Right renal pelvis (tissue), 4 donors: ENCODE measurements around the gene DTWD2. TPM values are rescaled to one million over a fixed set of nuclear protein-coding genes. Genes with fewer than 3 reads are reported as not detected.
A peak's percentile ranks its signal among the peaks of the same experiment; 100 is the strongest.
"Not testable (repeated sequence)": the region's sequence is repeated elsewhere in the genome, so short reads cannot be mapped to it uniquely, and the experiment has no call there.

Source experiments
- DNase-seq, 4 donors: peaks; one replicate each; pipeline ENCODE4 v3.0.0-alpha.2; 2013; ENCODE audit warnings: low read depth in 4 of 4, low spot score in 3 of 4, missing footprints in 1 of 4
- polyA plus RNA-seq, 4 donors: library from polyadenylated mRNA; unstranded; fragments of 120-200 nt; gene quantifications; one replicate each; pipeline ENCODE4 v1.2.1, GENCODE V29; 2013; ENCODE audit not compliant: insufficient read length in 4 of 4

Gene DTWD2
- polyA plus RNA-seq, 4 donors: 14.1 to 17.2 (median 15.7) TPM

DNA sequence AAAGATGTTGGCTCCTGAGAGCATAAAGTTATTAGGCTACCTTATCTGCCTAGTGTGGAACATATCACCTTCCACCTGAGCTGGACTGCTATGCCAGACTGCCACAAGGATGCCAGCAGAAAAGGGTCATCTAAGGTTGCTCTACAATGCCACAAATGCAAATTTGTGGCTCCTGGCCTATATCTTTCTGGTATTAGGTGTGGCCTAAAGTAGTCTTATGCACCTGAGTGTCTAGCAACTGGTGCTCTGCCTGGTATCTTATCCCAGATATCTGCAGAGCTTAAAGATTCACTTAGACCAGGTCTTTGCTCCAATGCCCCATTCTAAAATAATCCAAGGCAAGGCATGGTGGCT lies 34.7 kb downstream of the DTWD2 start:
- no peak for DNase-seq

DNA sequence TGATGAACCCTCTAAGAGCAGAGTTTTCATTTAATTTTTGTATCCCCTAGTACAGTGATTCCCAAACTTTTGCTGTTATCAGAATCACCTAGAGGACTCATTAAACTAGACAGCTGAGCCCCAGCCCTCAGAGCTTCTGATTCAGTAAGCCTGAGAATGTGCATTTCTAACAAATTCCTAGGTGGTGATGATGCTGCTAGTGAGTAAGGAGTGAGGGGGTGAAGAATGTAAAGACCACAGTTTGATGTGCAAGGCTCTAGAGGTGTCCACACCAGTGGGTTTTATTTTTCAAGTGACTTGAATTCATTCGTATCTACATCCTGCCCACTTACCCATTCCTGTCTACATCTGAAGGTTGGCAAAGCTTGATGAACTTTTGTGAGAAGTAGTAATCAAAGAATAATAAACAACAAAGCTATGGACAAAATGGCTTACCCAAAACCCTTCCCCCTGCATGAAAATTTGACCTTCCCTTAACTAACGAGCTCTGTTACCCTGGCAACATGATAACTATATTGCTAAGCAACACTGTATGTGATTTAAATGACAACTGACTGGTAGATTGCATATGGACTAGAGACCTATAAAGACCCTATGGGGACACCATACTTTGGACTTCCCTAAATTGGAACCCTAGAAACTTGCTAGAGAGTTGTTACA lies 35.2 kb downstream of the DTWD2 start:
- no peak for DNase-seq

DNA sequence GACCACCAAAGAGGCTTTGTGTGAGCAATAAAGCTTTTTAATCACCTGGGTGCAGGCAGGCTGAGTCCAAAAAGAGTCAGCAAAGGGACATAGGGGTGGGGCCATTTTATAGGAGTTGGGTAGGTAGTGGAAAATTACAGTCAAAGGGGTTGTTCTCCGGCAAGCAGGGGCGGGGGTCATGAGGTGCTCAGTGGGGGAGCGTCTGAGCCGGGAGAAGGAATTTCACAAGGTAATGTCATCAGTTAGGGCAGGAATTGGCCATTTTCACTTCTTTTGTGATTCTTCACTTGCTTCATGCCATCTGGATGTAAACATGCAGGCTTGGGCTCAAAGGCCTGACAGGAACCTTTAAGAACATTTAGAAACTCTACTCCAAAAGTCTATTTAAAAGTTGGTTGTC lies 36.0 kb downstream of the DTWD2 start:
- not testable (repeated sequence) for DNase-seq

DNA sequence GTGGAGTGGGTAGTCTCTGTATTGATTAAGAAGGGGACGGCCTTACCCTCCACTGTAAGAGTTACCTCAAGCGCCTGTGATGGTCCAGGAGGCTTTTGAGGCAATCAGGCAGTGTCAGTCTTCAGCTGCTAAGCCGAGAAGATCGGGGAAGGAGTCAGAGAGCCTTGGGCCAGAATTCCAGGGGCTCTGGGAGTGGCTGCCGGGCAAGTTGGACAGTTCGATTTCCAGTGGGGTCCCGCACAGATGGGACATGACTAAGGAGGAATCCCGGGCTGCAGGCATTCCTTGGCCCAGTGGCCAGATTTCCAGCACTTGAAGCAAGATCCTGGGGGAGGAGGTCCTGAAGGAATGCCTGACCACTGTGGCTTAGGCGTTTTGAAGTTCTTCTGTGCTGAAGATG lies 38.0 kb downstream of the DTWD2 start:
- not testable (repeated sequence) for DNase-seq

DNA sequence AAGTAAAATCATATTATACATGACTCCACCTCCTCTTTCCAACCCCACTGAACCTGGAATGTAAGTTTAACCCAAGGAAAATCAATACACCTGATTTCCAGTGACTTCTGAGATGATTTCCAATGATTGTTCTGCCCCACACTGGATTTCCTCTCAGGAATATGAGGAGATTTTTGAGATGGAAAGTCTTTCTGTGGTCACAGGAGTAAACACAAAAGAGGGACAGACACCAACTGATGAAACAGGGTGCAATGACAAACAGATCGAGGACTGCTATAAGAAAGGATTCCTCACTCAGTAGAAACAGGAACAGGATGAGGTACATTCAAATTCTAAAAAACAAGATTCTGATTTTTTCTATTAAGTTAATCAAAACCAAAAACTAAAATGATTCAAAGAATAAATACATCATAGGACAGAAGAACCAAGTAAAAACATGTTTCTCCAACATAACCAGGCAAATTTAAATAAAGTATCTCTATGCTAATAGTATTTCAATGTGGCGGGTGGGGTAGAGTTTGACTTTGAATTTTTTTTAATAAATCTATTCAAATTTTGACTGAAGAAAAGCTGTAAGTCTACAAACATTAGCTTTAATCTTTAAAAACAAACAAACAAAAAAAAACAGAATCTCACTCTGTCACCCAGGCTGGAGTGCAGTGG lies 42.1 kb downstream of the DTWD2 start:
- no peak for DNase-seq

DNA sequence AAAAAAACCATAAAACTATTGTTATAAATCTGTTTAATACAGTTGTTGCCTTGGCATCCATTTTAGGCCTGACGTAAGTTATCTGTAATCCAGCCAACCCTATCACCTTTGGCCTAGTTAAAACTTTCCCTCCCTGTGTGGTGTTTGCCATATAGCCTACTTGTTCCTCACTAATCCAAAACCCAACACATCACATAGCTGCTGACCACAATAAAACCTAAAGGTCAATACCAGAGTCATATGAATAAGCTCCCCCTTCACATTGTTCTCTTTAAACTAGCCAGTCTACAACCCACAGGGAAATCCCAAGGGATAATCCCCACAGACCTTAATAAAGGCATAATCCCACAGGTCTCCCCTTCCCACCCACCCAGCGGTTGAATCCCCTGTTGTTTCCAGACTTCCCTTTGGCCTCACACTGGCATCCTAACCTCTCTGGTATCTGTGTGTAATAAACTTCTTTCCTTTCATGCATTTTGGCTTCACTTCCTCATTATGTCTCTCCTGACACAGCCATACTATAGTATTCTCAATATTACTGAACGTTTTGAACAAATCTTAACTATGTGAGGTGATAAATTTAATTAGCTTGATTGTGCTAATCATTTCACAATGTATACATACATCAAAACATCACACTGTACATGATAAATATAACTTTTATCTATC lies 50.8 kb downstream of the DTWD2 start:
- DNase-seq: no peak

DNA sequence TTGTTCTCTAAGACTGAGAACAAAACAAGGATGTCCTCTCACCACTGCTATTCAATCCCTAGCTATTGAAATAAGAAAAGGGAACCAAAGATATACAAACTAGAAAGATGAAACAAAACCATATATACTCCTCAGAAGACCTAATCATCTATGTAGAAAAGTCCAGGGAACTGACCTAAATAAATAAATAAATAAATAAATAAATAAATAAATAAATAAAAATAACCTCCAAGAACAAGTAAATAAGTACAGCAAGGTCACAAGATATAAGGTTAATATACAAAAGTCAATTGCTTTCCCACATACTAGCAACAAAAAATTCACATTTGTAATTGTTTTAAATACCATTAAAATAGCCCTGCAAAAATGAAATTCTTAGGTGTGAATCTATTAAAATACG lies 54.6 kb downstream of the DTWD2 start:
- no peak for DNase-seq

DNA sequence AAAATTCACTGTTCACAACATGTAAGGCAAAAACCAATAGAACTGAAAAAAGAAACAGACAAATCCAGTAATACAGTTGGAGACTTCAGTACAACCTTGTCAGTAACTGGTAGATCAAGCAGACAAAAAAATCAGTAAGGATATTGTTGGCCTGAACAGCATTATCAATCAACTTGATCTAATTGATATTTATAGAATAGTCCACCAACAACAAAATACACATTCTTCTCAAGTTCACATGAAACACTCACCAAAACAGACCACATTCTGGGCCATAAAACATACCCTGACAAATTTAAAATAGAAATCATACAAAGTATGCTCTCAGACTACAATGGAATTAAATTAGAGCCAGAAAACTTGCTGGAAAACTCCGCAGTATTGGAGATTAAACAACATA lies 56.8 kb downstream of the DTWD2 start:
- DNase-seq: no peak

DNA sequence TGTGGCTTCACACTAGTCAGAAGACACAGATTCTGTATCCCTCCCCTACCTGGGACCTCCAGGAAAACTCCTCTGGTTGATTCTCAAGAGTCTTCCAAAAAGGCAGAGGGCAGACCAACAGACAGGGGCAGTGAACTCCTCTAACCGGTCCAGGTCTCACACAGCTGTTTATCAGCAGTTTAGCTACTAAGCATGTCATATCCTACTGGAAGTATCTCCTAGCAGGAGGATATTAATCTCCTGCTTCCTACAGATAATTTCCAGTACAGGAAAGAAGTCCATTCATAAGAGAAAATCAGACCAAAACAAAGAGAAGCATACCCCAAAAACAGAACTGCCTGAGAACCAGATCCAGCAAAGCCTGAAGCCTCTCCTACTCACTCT lies 64.3 kb downstream of the DTWD2 start:
- no peak for DNase-seq

DNA sequence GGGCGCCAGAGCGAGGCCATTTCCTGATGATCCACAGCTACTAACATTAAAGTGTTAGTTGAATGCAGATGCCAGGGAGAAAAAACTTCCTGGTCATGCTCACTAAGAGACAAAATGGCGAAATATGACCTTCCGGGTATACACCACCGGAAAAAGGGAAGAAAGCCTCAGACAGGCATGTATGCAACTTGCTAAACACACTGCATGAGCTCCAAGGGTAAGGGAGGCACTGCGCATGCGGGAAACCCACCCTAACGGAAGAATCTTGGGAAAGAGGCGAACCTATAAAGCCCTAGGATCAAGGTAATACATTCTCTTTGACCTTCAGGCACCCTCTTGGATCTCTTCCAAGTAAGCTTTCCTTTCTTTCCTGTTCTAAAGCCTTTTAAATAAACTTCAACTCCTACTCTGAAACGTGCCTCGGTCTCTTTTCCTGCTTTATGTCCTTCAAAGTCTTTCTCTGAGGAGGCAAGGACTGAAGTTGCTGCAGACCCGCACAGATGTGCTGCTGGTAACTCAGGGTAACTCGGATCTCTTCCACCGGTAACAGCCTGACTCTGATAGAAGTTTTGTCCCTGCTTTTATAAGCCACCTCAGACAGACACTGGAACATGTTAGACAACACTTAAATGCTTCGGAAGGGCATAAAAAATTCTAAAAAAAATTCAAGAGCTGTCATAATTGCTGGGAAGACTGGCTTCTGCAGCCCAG lies 64.9 kb downstream of the DTWD2 start:
- no peak for DNase-seq

DNA sequence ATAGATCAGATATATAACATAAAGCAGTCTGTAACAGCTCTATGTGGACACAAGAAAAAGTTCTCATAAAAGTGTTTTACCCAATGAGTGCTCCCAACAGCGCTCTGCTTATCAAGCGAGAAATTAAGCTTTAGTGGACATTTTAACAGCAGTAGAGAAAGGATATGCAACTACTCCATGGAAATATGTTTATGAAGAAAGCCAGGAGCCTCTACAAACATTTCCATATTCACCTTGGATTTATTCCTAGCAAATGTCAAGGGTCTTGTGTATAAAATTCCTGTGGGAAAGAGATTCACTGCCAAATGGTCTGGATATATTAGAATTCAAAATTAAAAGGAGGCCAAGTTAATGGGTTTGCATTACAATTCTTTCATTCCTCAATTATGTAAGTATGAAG lies 66.5 kb downstream of the DTWD2 start:
- DNase-seq: peak in 1 of 4 donors; percentile 25

DNA sequence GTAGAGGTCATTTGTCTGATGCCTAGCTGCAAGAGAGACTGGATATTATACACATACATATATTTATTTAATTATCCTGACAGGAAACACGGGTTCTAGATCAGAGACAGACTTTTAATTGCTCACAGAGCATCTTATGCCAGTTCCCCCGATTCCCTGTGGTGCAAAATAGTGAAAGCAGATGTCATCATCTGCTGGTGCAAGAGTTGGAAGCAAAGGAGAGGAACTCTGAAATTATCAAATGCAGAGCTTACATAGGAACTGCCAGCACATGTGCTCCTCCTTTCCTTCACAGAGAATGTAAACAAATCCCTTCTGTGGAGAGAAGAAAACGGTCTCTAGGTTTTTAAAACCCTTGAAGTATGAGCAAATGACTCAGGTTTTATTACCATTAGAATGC lies 69.3 kb downstream of the DTWD2 start:
- no peak for DNase-seq

DNA sequence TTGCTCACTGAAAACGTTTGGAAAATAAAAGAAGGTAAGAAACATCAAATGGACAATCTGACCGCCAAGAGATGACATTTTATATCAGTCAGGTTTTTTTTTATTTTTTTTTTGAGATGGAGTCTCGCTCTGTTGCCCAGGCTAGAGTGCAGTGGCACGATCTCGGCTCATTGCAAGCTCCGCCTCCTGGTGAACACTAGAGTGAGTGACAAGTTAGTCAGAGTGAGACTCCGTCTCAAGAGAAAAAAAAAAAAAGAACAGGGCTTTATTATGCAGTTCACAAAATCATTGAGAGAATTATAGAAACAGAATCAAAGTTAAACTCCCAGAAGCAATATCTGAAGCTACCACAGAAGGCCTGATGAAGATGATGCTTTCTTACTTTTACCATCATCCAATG lies 70.1 kb downstream of the DTWD2 start:
- no peak for DNase-seq

DNA sequence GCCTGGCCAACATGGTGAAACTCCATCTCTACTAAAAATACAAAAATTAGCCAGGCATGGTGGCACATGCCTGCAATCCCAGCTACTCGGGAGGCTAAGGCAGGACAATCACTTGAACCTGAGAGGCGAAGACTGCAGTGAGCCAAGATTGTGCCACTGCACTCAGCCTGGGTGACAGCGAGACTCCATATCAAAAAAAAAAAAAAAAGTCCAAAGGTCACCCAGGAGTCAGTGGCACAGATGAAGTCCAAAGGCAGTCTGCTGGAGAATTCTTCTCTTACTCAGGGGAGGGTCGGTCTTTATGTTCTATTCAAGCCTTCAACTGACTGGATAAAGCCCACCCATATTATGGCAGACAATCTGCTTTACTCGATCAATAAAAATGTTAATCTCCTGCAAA lies 80.8 kb downstream of the DTWD2 start:
- not testable (repeated sequence) for DNase-seq

DNA sequence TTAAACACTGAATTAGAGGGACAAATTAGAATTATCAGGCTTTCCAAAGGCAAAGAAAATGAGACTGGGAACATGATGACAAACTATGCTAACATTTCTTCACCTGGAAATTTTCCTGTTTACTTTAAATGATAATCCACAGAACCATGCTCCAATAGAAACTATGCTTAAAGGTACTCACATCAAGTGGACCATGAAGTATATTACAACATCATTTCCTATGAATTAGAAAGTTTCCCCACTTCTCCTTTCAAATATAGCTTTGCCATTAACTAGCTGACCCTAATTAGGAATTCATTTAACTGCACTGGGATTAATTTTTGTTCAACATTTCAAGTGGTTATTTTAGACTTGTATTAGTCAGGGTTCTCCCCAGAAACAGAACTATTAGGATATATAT lies 81.4 kb downstream of the DTWD2 start:
- no peak for DNase-seq

DNA sequence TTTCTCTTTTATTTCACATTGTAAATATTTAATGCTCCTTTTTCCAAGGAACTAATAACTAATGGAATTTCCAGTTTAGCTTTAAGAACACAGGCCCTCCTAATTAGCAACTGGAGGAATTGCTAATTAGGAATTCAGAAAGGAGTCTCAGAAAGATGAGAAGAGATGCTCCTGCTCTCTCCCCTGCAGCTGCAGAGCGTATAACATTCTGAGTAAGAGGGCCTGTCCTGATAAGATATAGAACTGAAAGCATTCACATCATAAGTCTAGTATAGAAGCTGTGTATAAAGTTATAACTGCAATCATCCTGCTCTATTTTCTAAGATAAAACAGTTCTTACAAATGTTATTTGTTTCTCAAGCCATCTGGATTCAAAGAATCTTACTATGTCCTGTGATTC lies 83.2 kb downstream of the DTWD2 start:
- DNase-seq: no peak

DNA sequence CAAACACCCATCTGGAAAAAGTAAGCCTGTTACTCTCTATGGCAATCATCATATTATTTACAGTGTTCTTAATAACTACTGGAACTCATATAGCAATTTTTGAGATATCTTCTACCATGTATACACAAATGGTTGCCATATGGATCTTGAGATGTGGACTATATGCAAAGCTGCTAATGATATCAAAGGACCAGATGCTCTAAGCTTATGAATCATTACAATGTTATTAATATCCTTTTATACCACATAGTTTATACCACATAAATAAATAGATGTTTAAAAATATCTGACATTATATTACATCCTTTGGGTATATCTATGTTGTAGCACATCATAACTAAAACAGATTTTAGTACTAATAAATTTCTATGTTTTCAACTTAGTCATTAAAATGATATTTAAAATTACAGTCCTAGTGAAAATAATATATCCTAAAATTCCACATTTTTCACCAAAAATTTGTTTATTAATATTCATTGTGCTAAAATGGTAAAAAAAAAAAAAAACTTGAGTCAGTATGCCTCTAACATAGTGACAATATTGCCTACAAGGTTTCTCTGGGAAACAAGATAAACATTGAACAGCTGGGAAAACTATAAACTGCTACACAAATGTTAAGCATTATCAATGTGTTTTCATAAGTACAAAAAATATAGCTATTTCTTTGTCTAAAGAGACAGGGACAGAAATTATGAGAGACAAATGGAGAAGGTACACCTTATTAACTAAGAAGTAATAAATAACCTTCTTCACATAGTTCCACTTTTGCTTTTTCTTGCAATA lies 85.5 kb downstream of the DTWD2 start:
- no peak for DNase-seq

DNA sequence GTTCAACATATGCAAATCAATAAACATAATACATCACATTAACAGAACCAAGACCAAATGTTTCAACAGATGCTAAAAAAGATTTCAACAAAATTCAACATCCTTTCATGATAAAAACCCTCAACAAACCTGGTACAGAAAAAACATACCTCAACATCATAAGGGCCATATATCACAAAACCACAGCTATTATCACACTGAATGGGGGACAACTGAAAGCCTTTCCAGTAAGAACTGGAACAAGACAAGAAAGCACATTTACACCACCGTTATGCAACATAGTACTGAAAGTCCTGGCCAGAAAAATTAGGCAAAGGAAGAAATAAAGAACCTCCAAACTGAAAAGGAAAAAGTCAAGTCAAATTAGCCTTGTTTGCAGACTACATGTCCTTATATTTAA lies 93.6 kb downstream of the DTWD2 start:
- DNase-seq: no peak

DNA sequence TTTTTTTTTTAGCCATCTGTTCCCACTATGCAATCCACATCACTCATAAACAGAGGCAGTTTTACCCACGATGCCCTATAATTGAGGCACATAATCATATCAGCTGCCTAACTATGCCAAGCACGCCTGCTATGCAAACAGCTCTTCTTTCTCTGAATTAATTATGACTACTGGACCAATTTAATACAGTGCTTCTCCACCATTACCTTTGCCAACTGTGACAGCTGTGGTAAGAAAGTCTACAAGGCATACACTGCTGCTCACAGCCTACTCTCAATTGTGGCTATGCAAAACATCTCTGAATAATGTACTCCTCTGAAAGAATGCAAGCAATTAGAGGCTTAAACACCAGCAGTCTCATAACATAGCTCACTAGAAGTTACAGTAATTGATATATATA lies 97.1 kb downstream of the DTWD2 start:
- DNase-seq: no peak

DNA sequence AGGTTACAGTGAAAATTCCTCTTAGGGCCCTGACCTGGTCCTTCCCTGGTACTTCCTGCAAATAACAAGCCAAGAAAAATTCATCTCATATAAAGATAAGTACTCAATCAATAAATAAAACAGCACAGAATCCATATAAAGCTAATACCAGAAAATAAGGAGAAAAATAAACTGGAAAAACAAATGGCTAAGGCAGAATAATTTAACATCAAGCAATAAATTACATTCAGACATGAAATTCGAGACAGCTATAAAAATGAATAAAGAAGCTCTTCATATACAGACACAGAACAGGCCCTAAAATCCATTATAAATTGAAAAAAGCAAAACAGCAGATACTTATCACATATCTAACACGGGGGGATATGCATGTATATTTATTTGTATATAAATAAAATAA lies 99.2 kb downstream of the DTWD2 start:
- no peak for DNase-seq

DNA sequence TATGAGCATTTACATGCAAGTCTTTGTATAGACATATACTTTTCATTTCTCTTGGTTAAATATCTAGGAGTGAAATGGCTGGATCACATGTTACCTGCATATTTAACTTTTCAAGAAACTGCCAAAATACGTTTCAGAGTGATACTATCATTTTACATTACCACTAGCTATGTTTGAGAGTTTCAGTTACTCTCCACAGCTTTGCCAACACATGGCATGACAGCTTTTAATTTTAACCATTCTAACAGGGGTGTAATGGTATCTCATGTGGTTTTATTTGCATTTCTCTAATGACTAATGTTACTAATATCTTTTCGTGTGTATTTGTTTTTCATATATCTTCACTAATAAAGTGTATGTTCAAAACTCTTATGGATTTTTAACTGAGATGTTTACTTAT lies 99.8 kb downstream of the DTWD2 start:
- no peak for DNase-seq
